ENCODE measurements around the gene HM13. TPM values are rescaled to one million over a fixed set of nuclear protein-coding genes. Genes with fewer than 3 reads are reported as not detected.
A peak's percentile ranks its signal among the peaks of the same experiment; 100 is the strongest.

Gene HM13
- total RNA-seq, 1 experiment from 2014 or later: 183 TPM

GRCh38 chr20:31593221-31594001 lies 79.2 kb downstream of the HM13 start:
- TF ChIP-seq SRF (IDR thresholded peaks at IDR 0.05; ENCODE audit: low read depth): no peak
- TF ChIP-seq TCF7L2 (IDR thresholded peaks at IDR 0.05; ENCODE audit: borderline replicate concordance, extremely low read depth, insufficient read depth, insufficient read length): peak; percentile 45
- no peak for TF ChIP-seq SP1 (IDR thresholded peaks at IDR 0.05; ENCODE audit: low read depth)
- TF ChIP-seq EZH2 (IDR thresholded peaks at IDR 0.05): no peak
- TF ChIP-seq CTCF (IDR thresholded peaks at IDR 0.05 in 2 of 3, conservative IDR thresholded peaks at IDR 0.05 in 1 of 3; ENCODE audit: borderline replicate concordance in 1 of 3, insufficient read depth in 1 of 3, low read depth in 2 of 3, low read length in 2 of 3): 0 out of 6 replicates have a peak, but pooled peaks of 1 of the 3 experiments have one; percentile 8
- TF ChIP-seq REST (IDR thresholded peaks at IDR 0.05; ENCODE audit: low read depth): no peak
- TF ChIP-seq ZBTB33 (IDR thresholded peaks at IDR 0.05; ENCODE audit: extremely low read depth, insufficient replicate concordance, low read length): peak; percentile 51
- peak; percentile 83 for TF ChIP-seq POLR2AphosphoS5 (IDR thresholded peaks at IDR 0.05; ENCODE audit: low read depth, low read length)
- peak; percentile 40; the same call in 1 of the 2 replicates for TF ChIP-seq ZFX (IDR thresholded peaks at IDR 0.05)
- no TSS peak for BruUV-seq (replicated peaks)
- CTCF ChIA-PET: interaction anchor here (0.7 to 1.8 kb wide), 12 partner anchors 9 to 131 kb away, joined by 3 to 17 read pairs (median 6); no protein-coding TSS in a partner anchor
- H3K27me3 ChIP-seq (ENCODE audit: insufficient read depth, low read length): no peaks in the 10 kb centered on the region
- intact Hi-C loops (cut with micrococcal nuclease): loop anchor here (1.0 kb wide), 2 partner anchors 14 to 20 kb away; no protein-coding TSS in a partner anchor
- POLR2A ChIA-PET: interaction anchor here (0.7 to 3.9 kb wide), 16 partner anchors 9 to 130 kb away, joined by 3 to 236 read pairs (median 7); partner anchors contain the start of gene ID1
- H3K36me3 ChIP-seq (ENCODE audit: control insufficient read depth in 1 of 2, insufficient read depth in 2 of 2, low read length in 2 of 2): no peaks in the 10 kb centered on the region
- peaks cover 22% of the 10 kb centered on the region for H3K79me2 ChIP-seq (ENCODE audit: insufficient read depth, low read length)
- H3K9ac ChIP-seq (ENCODE audit: low read length): peak overlapping the region; percentile 69
- peak overlapping the region; percentile 98 for H3K27ac ChIP-seq (ENCODE audit: low read depth, low read length)
- no peaks in the 10 kb centered on the region for H3K9me2 ChIP-seq (ENCODE audit: insufficient read depth)
- no peaks in the 10 kb centered on the region for H4K20me1 ChIP-seq (ENCODE audit: insufficient read depth)
- RAD21 ChIA-PET (ENCODE audit: low non-redundant PET in 1 of 2, low total read pairs in 2 of 2, uncharacterized antibody in 2 of 2, unreplicated experiment in 2 of 2): interaction anchor here (0.8 to 1.6 kb wide), 11 partner anchors 12 to 33 kb away, joined by 3 to 12 read pairs (median 3); partner anchors contain the start of gene ID1 (in 1 of the 2)
- H2AFZ ChIP-seq (ENCODE audit: low read depth, low read length, poor library complexity, severe bottlenecking): no peak overlapping the region
- H3K4me2 ChIP-seq (ENCODE audit: low read length): peak overlapping the region; percentile 81
- ATAC-seq: peak; percentile 84
- peak; percentile 98 for DNase-seq (ENCODE audit: low read depth, low spot score)
- H3K4me3 ChIP-seq (replicated peaks in 1 of 2; ENCODE audit: low read depth in 1 of 2, low read length in 2 of 2): peak overlapping the region; percentile 51 to 58
- H3K9me3 ChIP-seq (ENCODE audit: control insufficient read depth in 1 of 2, insufficient read depth in 1 of 2, low read depth in 1 of 2, low read length in 2 of 2): no peaks in the 10 kb centered on the region
- peaks cover 79 to 97% of the 10 kb centered on the region in 2 experiments for H3K4me1 ChIP-seq (ENCODE audit: control insufficient read depth in 1 of 2, insufficient read depth in 2 of 2, low read length in 2 of 2)

Measured in HCT116 (cell line).